WTC11 (cell line): ENCODE results near the gene CD84. TPM values are rescaled to one million over a fixed set of nuclear protein-coding genes. Genes with fewer than 3 reads are reported as not detected.
"Not testable (repeated sequence)": the region's sequence is repeated elsewhere in the genome, so short reads cannot be mapped to it uniquely, and the experiment has no call there.

Source experiments
- ATAC-seq: fragments of 200-7000 bp; cut with Tn5 transposase; 2 replicates; pipeline ENCODE4 v1.10.0; 2021; ENCODE audit warnings: mild to moderate bottlenecking, moderate library complexity
- CTCF ChIA-PET: fragments of 300-600 bp; sonication (Branson Sonifier 250); formaldehyde crosslinking; loops from one replicate; lab custom pipeline; 2021; ENCODE audit warnings: antibody characterized with exemption; lab: Charles Lee
- POLR2A ChIA-PET: fragments of 350-600 bp; sonication (Branson Sonifier 250); formaldehyde crosslinking; loops from one replicate; lab custom pipeline; 2021; ENCODE audit warnings: antibody characterized with exemption; lab: Charles Lee
- DNase-seq: peaks from one replicate; pipeline ENCODE4 v3.0.0; 2021; ENCODE audit warnings: low spot score
- H3K27ac Mint-ChIP-seq: 2 replicates; pipeline ENCODE4 v1.8.0; 2021; ENCODE audit warnings: mixed read lengths
- H3K27me3 Mint-ChIP-seq: 2 replicates; pipeline ENCODE4 v1.8.0; 2021; ENCODE audit warnings: low read depth, mild to moderate bottlenecking, moderate library complexity, mixed read lengths
- H3K36me3 Mint-ChIP-seq: 2 replicates; pipeline ENCODE4 v1.8.0; 2021; ENCODE audit warnings: mixed read lengths
- H3K4me1 Mint-ChIP-seq: 2 replicates; pipeline ENCODE4 v1.8.0; 2022; ENCODE audit warnings: mixed read lengths
- H3K4me3 Mint-ChIP-seq: 2 replicates; pipeline ENCODE4 v1.8.0; 2021; ENCODE audit warnings: mild to moderate bottlenecking, moderate library complexity, mixed read lengths
- H3K9me3 Mint-ChIP-seq: 2 replicates; pipeline ENCODE4 v1.8.0; 2021; ENCODE audit warnings: mixed read lengths
- AR ChIP-seq: fragments of 250-450 bp; sonication (Bioruptor Pico); IDR thresholded peaks from 2 replicates; pipeline ENCODE4 v1.9.0; 2021; ENCODE audit warnings: mild to moderate bottlenecking
- ARID4B ChIP-seq: sonication (generic); formaldehyde crosslinking; IDR thresholded peaks from 2 replicates; pipeline ENCODE4 v1.8.0; 2023; ENCODE audit warnings: missing genetic modification reagents, mild to moderate bottlenecking, borderline replicate concordance
- ATF6 ChIP-seq: sonication (generic); formaldehyde crosslinking; IDR thresholded peaks from 2 replicates; pipeline ENCODE4 v1.8.1; 2023; ENCODE audit warnings: mild to moderate bottlenecking, missing genetic modification reagents
- CBFB ChIP-seq: sonication (generic); formaldehyde crosslinking; IDR thresholded peaks from 2 replicates; pipeline ENCODE4 v1.8.1; 2022; ENCODE audit warnings: mild to moderate bottlenecking, low read depth, missing genetic modification reagents
- GTF2I ChIP-seq: fragments of 250-450 bp; sonication (Bioruptor Pico); conservative IDR thresholded peaks from 2 replicates; pipeline ENCODE4 v1.4.0; 2021; ENCODE audit warnings: mild to moderate bottlenecking
- IRF2 ChIP-seq: sonication (generic); formaldehyde crosslinking; IDR thresholded peaks from 2 replicates; pipeline ENCODE4 v1.8.0; 2022; ENCODE audit warnings: low read depth, missing genetic modification reagents, borderline replicate concordance
- MYBL2 ChIP-seq: sonication (generic); formaldehyde crosslinking; IDR thresholded peaks from 2 replicates; pipeline ENCODE4 v1.8.1; 2023; ENCODE audit warnings: mild to moderate bottlenecking, moderate library complexity, missing genetic modification reagents
- NFATC4 ChIP-seq: fragments of 250-450 bp; sonication (Bioruptor Pico); IDR thresholded peaks from 2 replicates; pipeline ENCODE4 v1.9.0; 2021; ENCODE audit warnings: mild to moderate bottlenecking
- NR1H2 ChIP-seq: sonication (generic); formaldehyde crosslinking; IDR thresholded peaks from 2 replicates; pipeline ENCODE4 v1.9.0; 2021; ENCODE audit warnings: mild to moderate bottlenecking, moderate library complexity, missing genetic modification reagents
- NR3C1 ChIP-seq: sonication (generic); formaldehyde crosslinking; conservative IDR thresholded peaks from 2 replicates; pipeline ENCODE4 v1.8.1; 2023; ENCODE audit warnings: low read depth, mild to moderate bottlenecking, missing genetic modification reagents
- RORB ChIP-seq: fragments of 250-450 bp; sonication (Bioruptor Pico); IDR thresholded peaks from 2 replicates; pipeline ENCODE4 v1.9.0; 2021; ENCODE audit warnings: mild to moderate bottlenecking
- TEAD1 ChIP-seq: sonication (generic); formaldehyde crosslinking; IDR thresholded peaks from 2 replicates; pipeline ENCODE4 v1.8.0; 2022; ENCODE audit warnings: mild to moderate bottlenecking, missing genetic modification reagents
- USF2 ChIP-seq: sonication (generic); formaldehyde crosslinking; IDR thresholded peaks from 2 replicates; pipeline ENCODE4 v1.8.1; 2023; ENCODE audit warnings: mild to moderate bottlenecking, missing genetic modification reagents, moderate library complexity
- ZNF138 ChIP-seq: sonication (generic); formaldehyde crosslinking; conservative IDR thresholded peaks from 2 replicates; pipeline ENCODE4 v1.8.1; 2022; ENCODE audit warnings: mild to moderate bottlenecking, moderate library complexity, missing genetic modification reagents
- ZNF219 ChIP-seq: sonication (generic); formaldehyde crosslinking; IDR thresholded peaks from 2 replicates; pipeline ENCODE4 v1.8.0; 2023; ENCODE audit warnings: missing genetic modification reagents, mild to moderate bottlenecking, borderline replicate concordance
- ZNF423 ChIP-seq: fragments of 250-450 bp; sonication (Bioruptor Pico); IDR thresholded peaks from 2 replicates; pipeline ENCODE4 v2.1.2; 2022; ENCODE audit warnings: mild to moderate bottlenecking, moderate library complexity
- total RNA-seq: library from RNA; stranded (reverse); gene quantifications from 3 replicates; pipeline ENCODE4 v1.2.3, GENCODE V29; 2021
- TF ChIP-seq, protein P1 (sequence below): sonication (generic); formaldehyde crosslinking; IDR thresholded peaks from 2 replicates; pipeline ENCODE4 v1.8.1; 2022; ENCODE audit warnings: missing genetic modification reagents, borderline replicate concordance
- TF ChIP-seq, protein P2 (sequence below): sonication (generic); formaldehyde crosslinking; IDR thresholded peaks from 2 replicates; pipeline ENCODE4 v1.8.1; 2023; ENCODE audit warnings: mild to moderate bottlenecking, missing genetic modification reagents, moderate library complexity

The CD84 gene
- total RNA-seq, 1 experiment from 2014 or later: 0.17 TPM

- ATAC-seq: no peak
- Mint-ChIP-seq H3K4me3 (no peak overlapping the region), H3K27ac (no peak overlapping the region)
- POLR2A ChIA-PET: no interaction called here
- no peak for TF ChIP-seq USF2
- TF ChIP-seq, all 79 proteins: peak for 0
- CTCF ChIA-PET: no interaction called here
- Mint-ChIP-seq H3K36me3 (peaks cover 12% of the 10 kb centered on the region), H3K27me3 (peaks cover 3% of the 10 kb centered on the region; the same call in 1 of the 2 replicates), H3K9me3 (peaks cover 24% of the 10 kb centered on the region), H3K4me1 (no peaks in the 10 kb centered on the region)
- DNase-seq: no peak
These were observed 18.5 kb downstream of the CD84 start for GRCh38 chr1:160560806-160561205.

DNA sequence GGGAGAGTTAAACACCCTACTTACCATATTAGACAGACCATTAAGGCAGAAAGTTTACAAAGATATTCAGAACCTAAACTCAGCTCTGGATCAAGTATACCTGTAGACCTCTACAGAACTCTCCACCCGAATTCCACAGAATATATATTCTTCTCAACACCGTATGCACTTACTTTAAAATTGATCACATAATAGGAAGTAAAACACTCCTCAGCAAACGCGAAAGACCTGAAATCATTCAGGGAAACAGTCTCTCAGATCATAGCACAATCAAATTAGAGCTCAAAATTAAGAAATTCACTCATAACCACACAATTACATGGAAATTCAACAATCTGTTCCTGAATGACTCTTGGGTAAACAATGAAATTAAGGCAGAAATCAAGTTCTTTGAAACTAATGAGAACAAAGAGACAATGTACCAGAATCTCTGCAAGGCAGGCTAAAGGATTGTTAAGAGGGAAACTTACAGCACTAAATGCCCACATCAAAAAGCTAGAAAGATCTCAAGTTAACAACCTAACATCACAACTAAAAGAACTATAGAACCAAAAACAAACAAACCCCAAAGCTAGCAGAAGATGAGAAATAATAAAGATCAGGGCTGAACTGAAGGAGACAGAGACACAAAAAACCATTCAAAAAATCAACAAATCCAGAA, 19.1 kb downstream of the CD84 start:
- Mint-ChIP-seq H3K27ac (no peak overlapping the region), H3K9me3 (peaks cover 24% of the 10 kb centered on the region), H3K36me3 (peaks cover 12% of the 10 kb centered on the region), H3K4me3 (no peak overlapping the region), H3K4me1 (no peaks in the 10 kb centered on the region)
- ChIA-PET POLR2A (no interaction called here), CTCF (no interaction called here)
- DNase-seq (no peak), ATAC-seq (no peak)
- TF ChIP-seq, protein P1, sequence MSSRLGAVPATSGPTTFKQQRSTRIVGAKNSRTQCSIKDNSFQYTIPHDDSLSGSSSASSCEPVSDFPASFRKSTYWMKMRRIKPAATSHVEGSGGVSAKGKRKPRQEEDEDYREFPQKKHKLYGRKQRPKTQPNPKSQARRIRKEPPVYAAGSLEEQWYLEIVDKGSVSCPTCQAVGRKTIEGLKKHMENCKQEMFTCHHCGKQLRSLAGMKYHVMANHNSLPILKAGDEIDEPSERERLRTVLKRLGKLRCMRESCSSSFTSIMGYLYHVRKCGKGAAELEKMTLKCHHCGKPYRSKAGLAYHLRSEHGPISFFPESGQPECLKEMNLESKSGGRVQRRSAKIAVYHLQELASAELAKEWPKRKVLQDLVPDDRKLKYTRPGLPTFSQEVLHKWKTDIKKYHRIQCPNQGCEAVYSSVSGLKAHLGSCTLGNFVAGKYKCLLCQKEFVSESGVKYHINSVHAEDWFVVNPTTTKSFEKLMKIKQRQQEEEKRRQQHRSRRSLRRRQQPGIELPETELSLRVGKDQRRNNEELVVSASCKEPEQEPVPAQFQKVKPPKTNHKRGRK (CRISPR knock-in tag): no peak
- TF ChIP-seq ZNF423 (CRISPR knock-in tag) (no peak), ZNF138 (CRISPR knock-in tag) (no peak), MYBL2 (no peak), ATF6 (no peak), USF2 (no peak), RORB (CRISPR knock-in tag) (no peak), AR (no peak), GTF2I (CRISPR knock-in tag) (no peak), CBFB (CRISPR knock-in tag) (no peak), ZNF219 (no peak), NR1H2 (no peak), TEAD1 (CRISPR knock-in tag) (no peak), NFATC4 (CRISPR knock-in tag) (no peak), IRF2 (CRISPR knock-in tag) (no peak), NR3C1 (CRISPR knock-in tag) (no peak), ARID4B (CRISPR knock-in tag) (no peak)
- TF ChIP-seq, protein P2, sequence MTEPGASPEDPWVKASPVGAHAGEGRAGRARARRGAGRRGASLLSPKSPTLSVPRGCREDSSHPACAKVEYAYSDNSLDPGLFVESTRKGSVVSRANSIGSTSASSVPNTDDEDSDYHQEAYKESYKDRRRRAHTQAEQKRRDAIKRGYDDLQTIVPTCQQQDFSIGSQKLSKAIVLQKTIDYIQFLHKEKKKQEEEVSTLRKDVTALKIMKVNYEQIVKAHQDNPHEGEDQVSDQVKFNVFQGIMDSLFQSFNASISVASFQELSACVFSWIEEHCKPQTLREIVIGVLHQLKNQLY (CRISPR knock-in tag): no peak
- TF ChIP-seq, all 79 proteins: peak for 0
- peaks cover 3% of the 10 kb centered on the region; the same call in 1 of the 2 replicates for H3K27me3 Mint-ChIP-seq

DNA sequence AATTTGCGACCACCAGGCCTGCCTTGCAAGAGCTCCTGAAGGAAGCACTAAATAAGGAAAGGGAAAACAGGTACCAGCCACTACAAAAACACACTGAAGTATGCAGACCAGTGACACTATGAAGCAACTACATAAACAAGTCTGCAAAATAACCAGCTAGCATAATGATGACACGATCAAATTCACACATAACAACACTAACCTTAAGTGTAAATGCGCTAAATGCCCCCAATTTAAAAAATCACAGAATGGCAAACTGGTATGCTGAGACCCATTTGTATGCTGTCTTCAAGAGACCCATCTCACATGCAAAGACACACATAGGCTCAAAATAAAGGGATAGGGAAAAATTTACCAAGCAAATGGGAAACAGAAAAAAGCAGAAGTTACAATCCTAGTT, 19.9 kb downstream of the CD84 start:
- H3K27ac Mint-ChIP-seq, DNase-seq, H3K4me3 Mint-ChIP-seq, POLR2A ChIA-PET, H3K27me3 Mint-ChIP-seq, ATAC-seq, H3K4me1 Mint-ChIP-seq: not testable (repeated sequence)
- CTCF ChIA-PET: interaction anchor here (0.6 kb wide), 1 partner anchor 262 kb away, joined by 3 read pairs; no protein-coding TSS in a partner anchor
- H3K36me3 Mint-ChIP-seq: peaks cover 12% of the 10 kb centered on the region
- H3K9me3 Mint-ChIP-seq: peaks cover 24% of the 10 kb centered on the region
